ENCODE data around the gene SPRR2A.
"Not testable (repeated sequence)": the region's sequence is repeated elsewhere in the genome, so short reads cannot be mapped to it uniquely, and the experiment has no call there.

Gene SPRR2A

DNA sequence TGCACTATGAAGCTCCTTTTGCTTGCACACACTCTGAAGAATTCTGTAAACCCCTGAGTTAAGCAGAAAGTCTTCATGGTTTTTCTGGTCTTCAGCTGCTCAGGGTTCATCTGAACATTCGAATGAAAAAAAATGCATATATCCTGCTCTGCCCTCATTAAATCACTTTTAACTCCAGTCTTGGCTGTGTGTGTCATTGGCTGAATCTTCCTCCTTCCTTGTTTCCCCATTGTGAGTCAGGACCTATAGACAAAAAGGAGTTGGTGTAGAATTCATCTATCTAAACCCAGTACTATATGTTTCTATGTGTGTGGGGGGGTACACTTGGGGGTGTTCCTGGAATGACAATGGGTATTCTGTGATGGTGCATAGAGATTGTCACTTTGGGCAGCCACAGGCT, 32.9 kb downstream of the SPRR2A start:
- DNase-seq, result no peak

DNA sequence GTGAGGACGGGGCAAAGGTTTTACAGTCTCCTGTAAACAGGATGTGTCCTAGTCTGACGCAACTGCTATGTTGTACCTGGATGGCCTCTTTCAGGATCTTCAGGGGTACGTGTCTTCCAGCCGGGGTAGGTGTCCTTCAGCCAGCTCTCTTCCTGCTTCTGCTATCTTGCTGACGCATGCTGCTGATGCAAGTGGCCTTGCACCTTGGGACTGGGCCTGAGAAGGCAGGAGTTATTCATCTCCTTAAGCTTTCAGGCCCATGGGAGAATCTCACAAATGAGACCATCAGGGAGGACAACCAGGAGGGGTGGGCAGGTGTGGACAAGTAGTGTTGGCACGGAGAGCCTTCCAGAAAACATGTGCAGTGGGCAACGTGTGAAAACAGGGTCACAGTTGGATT, 34.2 kb downstream of the SPRR2A start:
- no peak for DNase-seq

DNA sequence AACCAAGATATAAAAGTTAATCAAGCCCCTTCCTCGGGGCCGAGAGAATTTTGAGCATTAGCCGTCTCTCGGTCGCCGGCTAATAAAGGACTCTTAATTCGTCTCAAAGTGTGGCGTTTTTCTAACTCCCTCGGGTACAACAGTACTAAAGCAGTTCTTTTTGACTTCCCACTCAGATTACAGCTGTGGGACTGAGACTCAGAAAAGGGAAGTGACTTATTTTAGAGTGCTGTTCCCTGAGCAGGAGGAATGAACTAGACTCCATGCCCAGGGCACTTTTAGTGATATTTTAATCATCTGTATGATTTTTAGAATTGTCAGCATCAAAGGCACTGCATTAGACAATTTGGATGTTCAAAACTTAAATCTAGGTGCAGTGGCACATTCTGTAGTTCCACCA, 35.0 kb downstream of the SPRR2A start:
- not testable (repeated sequence) for DNase-seq

DNA sequence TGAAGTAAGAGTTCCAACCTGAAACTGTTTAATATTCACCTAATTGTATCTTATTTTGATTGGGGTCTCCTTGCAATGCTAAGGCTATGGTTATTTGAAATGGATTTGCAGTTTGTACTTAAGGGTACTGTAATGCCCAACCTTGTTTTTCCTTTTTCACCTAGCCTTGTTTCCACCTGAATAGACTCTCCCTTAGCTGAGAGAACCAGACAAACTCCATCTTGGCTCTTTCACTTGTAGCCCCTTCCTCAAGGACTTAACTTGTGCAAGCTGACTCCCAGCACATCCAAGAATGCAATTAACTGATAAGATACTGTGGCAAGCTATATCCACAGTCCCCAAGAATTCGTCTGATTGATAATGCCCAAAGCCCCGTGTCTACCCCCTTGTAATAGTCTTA, 35.5 kb downstream of the SPRR2A start:
- DNase-seq, result not testable (repeated sequence)

DNA sequence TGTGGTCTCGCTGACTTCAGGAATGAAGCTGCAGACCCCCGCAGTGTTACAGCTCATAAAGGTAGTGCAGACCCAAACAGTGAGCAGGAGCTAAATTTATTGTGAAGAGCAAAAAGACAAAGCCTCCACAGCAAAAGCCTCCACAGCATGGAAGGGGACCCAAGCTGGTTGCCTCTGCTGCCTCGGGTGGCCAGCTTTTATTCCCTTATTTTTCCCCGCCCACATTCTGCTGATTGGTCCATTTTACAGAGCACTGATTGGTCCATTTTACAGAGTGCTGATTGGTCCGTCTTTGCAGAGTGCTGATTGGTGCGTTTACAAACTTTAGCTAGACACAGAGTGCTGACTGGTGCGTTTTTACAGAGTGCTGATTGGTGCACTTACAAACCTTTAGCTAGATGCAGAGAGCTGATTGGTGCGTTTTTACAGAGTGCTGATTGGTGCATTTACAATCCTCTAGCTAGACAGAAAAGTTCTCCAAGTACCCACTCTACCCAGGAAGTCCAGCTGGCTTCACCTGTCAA, 46.0 kb downstream of the SPRR2A start:
- DNase-seq, result not testable (repeated sequence)

Data from T-helper 1 cell (primary cell).